CD4-positive, alpha-beta T cell treated with Interleukin-1 beta for 1 hour (primary cell): ENCODE data around the gene AOPEP.
A peak's percentile ranks its signal among the peaks of the same experiment; 100 is the strongest.

Source experiments
- DNase-seq, 2 donors: peaks; one replicate each; pipeline ENCODE4 v3.0.0-alpha.2; 2020 to 2022

Gene AOPEP

DNA sequence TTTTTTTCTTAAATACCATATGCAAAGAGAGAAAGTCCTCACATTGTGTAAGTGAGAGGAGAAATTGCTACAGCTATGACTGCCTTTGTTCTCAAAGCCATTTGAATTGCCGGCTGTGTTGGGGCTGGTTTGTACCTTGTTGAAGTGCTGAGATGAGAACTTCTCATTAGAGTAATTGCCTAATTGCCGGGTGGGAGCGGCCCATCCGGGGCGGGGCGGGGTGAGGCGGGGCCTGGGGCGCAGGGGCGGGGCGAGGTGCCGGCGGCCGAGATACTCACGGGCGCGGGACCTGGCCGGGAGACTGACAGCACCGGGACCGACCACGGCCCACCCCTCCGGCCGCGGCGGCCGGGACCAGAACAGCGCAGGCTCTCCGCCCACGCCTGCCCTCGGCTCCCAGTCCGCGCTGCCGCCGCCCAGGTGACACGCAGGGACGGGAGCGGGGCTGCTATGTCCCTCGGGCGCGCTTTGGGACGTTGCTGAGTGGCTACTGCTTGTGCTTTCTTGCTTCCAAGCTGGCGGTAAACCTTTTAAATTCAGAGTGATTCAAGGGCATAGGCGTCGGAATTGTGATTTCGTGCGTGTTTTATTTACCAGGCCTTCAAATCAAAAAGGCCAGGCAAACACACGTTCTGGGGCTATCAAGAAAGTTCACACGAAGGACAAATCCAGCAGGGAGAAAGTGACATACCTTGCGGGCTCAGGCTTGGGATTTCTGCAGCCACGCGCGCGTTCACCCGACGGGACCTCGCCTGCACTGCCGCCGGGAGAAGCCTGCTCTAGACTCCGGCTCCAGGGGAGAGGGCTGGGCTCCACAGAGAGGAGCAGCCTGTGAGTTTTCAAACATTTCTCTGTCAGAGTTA lies 322.0 kb downstream of the AOPEP start:
- peak; percentile 49 to 54 for DNase-seq

DNA sequence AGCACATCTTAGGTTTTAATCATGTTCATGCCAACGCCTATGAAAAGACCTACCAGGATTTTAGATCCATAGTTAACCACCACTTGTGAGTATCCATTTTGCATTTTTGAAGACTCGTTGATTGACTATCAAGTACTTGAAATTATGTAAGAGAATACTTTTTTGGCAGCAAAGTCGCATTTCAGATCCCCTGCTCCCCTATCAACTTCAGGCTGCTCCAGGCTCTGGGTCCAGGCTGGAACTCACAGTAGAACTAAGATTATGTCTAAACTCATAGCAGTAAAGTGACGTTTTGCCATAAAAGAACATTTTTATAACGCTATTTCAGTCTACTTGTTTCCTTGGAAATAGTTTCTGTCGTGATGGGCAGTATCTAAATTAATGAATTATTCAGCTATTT lies 323.3 kb downstream of the AOPEP start:
- no peak for DNase-seq

DNA sequence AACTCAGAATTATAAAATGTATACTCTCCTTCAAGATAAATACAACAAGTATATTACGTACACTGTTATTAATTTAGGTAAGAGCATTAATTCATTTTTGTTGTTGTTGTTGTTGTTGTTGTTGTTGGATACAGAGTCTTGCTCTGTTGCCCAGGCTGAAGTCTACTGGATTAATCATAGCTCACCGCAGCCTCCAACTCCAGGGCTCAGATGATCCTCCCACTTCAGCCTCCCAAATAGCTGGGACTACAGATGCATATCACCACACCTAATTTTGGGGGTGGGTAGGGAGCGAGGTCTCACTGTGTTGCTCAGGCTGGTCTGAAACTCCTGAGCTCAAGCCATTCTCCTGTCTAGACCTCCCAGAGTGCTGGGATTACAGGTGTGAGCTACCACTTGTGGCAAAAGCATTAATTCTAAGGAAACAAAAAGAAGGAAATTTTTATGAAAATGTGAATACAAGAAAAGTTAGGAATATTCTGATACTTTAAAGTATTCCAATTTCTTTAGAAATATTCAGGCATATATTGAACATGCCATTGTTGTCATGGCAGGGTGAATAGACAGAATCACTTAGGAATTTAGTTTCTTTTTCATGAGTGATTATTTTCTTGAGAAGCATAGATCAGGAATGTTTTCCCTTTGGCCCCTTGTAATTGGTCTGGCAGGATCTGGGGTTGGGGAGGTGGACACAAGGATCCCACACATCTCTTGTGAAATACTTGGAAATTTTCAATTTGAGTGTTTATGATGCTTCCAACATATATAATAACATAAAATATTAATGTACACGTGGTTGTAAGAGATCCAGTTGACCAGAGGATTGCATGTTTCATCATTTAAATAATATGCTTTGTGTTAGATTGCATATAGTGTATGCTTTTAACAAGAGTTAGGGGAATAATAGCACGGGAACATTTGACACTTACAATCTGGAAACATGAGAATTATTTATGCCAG lies 327.4 kb downstream of the AOPEP start:
- no peak for DNase-seq

DNA sequence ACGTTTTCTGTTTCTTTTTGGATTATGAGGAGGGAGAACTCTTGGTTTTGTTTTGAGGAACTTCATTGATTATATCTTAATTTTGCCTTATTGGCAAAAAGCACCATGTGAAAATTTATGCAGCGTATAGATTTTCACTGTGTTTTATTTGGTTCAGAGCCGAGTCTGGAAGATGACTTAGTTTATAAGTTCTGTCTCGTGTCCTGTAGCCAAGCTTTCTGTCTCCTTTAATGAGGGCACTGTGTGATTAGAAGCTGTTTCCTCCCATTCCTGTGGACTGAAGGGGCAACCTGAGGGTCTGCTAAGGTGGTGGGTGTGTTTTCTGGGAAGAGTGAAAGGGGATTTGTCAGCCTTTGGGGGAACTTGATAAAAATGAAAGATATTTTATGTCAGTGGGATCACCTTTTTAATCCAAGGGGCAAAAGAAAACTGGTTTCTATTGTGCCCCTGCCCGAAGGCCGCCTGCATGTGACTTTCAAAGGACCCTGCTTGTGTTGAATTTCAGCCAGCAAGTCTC lies 328.9 kb downstream of the AOPEP start:
- no peak for DNase-seq

DNA sequence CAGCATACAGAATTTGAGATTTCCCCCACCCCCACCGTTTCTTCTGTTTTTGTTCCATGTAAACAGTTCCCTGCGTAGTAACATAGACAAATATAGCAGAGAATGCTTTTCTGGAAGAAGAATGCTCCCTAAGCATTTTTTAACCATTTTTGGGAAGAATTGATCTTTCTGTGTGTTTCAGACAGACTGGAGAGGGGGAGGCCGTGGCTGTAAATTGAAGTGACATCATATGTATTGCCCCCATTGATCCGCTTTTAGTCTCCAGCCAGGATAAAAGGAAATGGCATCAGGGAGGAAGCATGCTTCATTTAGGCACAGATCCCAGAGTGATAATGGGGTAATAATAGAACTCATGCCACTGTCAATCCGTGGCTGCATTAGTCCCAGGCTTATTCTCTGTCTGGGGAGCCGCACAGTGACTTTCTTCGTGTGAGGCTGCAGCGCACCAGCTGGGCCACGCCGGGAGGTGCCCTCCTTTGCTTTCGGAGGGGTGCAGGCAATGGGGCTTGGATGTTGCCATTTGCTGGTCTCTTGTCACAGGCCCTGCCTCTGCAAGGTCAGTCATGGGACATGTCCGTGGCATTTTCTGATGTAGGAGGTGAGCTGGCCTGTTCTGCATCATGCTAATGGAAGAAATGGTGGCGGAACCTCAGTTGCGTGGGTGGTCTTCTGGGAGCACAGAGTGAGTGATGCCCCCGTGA lies 329.5 kb downstream of the AOPEP start:
- DNase-seq: no peak

DNA sequence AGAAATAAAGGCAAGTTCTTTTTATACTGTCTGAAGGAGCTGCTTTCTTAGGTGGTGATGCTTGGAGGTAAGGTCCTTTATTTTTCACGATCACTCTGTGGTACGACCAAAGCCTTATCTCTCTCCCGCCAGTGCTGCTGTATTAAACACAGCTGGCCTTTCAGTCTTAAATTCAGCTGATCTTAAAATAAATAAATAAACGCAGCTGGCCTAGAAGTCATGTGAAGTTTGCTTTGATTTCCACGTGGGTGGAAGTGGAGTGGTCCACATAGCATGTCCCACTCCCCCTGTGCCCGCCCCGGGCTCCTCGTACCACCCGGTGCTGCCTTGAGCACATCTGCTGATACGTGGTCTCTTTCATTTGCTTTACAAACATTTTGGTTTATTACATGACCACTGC lies 330.6 kb downstream of the AOPEP start:
- no peak for DNase-seq

DNA sequence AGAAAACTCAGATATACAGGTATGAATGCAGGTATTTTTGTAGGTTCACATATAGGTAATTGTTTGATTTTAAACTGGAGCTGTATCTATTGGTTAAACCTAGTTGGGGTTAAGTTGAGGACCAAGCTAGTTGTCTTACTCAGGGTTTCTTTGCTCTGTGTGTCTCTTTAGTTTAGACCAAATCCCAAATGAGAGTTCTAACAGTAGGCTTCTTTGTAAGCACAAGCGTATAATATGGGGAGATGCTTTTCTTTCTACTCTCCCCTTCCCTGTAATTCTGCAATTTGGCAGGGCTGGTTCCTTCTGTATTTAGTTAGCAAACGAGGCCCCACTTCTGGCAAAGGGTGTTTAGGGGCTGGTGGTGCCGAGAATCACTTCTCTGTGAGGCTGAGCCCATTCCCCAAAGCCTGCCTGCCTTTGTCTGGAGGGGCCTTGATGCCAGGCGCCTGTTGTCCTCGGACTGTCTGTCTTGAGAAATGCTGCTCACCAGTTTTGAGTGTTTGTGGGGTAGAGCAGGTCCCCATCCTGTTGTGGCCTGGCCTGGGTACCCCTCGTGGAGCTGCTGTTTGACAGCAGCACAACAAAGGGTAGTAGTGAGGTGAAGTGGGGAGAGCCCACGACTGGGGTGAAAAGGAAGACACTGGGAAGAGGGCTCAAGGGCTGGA lies 331.8 kb downstream of the AOPEP start:
- DNase-seq: no peak

DNA sequence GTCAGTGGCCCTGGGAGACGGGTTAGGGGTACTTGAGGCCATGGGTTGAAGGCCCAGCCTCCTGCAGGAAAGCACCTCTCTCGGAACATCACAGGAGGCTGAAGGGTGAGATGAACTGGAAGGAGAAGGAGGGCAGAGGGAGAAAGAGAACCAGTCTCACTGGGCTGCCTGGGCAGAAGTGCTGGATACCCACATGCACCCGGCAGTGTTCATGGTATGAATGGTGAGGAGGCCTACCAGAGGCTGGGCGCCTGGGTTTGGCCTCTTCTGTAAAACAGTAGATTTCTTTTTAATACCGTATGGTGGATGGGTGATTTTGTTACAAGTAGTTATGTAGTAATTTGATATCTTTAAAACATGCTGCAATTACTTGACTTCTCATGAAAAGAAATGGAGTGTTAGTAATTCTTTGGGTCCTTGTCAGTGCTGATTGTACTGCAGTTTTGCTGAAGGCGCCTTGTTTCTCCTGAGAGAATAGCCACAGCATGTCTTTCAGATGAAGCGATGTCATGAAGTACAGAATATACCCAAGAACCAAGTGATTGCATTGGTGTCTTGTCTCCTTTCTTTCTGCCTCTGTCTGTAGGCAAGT lies 332.4 kb downstream of the AOPEP start:
- DNase-seq: no peak

DNA sequence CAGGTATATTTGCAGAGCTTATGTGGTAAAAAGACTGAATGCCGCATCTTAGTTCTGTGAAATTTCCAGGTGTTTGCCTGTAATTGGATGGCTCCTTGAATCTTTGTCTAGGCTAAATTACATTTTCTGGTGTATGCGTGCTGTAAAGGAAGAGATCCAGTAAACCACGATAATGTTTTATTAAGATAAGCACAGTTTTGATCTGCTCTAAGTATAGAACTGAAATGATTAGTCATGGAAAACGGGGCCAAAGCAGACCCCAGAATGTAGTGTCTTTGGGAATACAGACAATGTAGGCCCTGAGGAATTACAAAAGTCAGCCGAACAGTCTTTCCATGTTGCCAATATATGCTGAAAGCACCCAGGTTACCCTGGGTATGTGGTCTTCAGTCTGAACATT lies 333.7 kb downstream of the AOPEP start:
- DNase-seq: no peak

DNA sequence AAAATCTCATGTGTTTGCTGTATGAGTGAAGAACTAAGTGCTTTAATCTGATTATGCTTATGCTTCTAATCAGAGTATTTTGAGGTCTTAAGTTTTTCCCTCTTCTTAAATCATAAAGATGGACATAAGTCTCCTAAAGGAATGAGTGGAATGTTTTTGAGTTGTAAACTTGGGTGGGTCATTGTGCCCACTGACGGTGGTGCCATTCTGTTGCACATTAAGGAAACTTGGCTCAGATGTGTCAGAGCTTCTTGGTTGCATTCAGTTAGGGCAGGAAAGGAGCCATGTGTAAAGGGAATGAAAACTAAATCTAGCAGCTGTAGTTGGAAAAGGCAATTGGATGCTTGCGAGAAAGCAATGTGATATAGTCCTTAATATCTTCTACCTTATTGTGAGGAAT lies 334.4 kb downstream of the AOPEP start:
- DNase-seq: no peak

DNA sequence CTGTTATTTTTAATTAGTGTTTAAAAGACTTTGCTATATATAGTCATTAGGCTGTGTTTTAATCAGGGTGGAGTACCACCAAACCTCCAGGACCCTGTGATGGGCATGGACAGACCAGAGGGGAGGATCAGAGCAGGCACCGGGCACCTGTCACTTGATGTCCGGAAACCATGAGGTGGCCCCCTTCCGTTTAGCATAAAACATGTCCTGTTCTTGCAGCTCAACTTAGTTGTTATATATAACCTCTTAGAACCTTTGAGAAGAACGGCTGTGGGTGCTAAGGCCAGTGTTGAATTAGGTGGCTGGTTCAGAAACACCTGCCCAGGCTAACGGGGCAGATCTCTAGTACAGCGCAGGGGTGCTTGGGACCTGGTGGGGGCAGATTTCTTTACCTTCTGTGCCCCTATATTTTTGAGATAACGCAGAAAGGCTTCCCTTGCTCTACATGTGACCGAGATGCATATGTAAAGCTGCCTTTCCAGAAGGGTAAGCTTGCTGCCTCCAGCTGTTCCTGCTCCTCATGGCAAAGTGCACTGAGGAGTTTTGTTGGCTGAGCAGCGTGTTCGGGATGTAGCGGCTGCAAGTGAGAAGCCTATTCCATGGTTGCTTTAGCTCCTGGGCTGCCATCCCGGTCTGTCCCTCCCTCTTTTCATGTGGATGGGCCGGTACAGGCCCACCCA lies 335.6 kb downstream of the AOPEP start:
- DNase-seq: no peak

DNA sequence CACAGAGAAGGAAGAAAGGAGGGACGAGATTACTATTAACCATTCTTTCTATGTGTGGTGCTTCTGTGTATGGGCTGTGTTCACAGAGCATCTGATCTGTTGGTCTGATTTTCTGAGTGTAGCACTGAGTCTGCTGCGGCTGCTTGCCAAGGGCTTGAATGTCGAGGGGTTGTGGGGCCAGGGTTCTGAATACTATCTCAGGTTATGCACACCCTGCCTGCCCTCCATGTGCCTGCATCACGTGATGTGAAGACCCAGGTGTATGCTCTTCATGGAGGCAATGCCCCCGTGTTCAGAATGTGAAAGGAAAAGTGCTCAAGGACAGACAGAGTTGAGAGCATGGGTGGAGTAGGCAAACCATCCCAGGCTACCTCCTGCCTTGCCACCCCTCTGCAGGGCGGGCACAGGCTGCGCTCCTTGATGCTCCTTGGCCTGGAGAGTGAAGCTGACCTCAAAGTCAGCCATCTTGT lies 336.1 kb downstream of the AOPEP start:
- no peak for DNase-seq

DNA sequence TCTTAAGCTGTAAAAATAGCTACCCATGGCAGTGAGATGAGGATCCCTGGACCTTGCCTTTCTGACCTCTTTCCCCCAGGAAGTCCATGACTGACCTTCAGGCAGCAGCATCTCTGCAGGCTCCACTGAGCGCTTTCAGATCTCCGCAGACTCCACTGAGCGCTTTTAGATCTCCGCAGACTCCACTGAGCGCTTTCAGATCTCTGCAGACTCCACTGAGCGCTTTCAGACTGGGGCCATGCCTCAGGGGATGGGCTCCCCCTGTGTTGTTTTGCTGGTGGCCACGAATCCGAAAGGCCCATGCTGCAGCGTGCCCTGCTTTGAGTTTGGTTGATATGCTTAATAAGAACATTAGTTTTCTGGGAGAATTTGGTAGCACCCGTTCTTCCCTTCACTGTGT lies 336.8 kb downstream of the AOPEP start:
- DNase-seq: no peak

DNA sequence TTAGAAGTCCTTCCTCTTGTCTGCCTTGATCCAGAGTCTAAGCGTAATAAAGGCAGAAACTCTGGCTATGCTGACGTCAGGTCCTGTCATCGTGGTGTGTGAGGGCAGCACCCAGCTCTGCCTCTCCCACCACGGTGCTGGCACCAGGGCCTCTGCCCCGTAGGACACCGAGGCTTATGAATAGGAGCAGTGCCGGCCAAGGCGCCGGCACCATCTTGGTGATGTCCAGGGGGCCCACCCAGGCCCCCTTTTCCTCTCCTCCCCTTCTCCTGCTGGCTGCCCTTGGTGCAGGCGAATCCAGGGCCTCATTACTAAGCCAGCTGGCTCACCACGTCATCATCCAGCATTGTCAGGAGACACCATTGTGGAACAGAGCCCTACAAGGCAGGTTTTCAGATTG lies 338.7 kb downstream of the AOPEP start:
- no peak for DNase-seq

DNA sequence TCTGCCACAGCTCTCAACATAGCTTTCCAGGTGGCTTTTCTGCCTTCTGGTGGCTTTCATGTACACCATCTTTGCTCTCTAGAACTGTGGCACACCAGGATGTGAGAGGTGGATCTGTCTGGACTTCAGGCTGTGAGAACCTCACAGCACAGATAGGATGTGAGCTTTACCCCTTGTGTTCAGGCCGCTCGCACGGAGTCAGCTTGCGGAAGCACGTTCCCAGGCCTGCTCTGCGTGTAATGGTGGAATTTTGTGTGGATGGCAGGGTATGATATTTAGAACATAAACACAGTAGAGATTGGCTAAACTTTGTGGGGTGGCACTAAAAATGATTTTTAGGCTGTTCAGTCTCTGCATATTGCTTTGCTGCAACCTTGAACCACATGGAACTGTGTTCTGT lies 340.6 kb downstream of the AOPEP start:
- DNase-seq: no peak

DNA sequence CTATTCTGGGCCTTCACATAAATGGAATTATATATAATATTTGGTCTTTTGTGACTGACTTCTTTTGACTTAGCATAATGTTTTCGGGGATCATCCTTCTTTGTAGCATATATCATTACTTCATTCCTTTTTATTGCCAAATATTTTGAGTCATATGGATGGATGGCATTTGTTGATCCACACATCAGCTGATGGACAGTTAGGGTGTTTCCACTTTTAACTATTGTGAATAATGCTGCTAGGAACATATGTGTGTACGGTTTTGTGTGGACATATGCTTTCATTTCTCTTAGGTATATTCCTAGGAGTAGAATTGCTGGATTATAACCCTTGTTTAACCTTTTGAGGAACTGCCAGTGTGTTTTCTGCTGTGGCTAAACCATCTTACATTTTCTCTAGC lies 341.4 kb downstream of the AOPEP start:
- DNase-seq: no peak

DNA sequence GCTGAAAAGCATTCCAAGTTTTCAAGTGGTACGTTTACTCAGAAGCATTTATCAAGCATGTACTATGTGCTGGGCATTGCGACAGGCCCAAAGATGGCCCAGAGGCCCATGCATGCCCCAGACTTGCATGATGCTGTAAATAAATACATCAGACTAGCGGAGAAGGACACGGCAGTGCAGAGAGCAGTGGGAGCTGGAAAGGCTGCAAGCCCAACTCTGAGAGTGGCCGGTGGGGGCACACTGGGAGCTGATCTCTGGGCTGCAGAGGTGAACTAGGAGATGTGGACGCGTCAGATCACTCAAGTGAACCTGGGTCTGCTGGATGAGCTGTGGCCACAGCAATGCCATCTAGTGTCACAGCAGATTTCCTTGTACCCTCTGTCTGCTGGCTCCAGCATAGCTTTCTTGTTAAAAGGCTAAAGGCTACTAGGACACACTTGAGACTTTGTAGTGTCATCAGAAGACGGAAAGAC lies 344.1 kb downstream of the AOPEP start:
- no peak for DNase-seq

DNA sequence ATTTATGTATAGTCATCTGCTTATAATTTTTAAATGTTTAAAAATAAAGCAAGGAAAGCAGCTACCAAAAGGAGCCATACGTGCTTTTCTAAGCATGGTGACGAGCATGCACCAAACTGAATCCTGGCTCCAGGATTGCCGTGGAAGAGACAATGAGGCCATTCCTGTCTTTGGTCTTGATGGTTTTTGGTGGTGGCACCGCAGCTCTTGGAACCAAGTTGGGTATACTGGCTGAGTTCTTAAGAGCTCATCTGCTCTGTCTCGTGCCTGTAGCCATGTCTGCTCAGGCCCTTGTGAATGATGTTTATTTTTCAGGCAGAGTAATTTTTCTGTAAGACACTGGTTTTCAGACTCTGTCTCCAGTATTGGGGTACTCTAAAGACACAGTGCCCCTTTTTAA lies 345.0 kb downstream of the AOPEP start:
- no peak for DNase-seq

DNA sequence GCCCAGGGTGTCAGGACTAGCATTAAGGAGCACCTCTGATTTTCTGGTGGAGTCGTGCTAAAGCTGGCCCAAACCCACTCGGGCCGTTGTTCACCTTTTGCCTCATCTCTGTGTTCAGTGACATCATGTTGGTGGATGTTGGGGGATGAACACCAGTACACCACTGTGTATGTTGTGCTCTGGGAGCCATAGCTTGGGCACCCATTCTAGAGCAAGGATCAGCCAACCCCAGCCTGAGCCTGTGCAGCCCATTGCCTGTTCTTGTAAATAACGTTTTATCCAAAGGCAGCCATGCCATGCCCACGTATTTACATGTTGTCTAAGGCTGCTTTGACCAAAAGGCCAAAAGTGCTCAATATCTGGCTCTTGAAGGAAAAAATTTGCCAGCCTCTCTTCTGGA lies 345.4 kb downstream of the AOPEP start:
- no peak for DNase-seq

DNA sequence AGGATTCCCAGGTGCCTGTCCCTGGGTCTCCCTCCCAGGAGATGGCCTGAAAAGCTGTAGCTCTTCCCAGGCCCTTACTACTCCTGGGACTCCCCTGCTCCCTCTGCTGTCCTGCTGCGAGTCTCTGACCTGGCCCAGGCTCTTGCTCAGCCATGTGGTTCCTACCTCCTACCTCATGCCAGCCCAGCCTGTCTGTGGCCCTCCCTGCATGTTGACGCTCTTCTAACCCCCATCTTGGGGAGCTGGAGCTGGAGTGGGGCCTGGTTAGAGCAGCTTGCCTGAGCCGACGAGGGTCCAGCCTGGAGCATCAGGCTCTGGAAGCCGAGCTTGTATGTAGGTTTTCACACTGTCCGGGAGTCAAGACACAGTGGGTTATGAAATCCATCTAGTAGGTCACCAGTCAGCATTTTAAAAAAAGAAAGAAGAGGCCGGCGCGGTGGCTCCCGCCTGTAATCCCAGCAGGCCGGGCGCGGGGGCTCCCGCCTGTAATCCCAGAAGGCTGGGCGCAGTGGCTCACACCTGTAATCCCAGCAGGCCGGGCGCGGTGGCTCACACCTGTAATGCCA lies 346.6 kb downstream of the AOPEP start:
- DNase-seq: no peak

DNA sequence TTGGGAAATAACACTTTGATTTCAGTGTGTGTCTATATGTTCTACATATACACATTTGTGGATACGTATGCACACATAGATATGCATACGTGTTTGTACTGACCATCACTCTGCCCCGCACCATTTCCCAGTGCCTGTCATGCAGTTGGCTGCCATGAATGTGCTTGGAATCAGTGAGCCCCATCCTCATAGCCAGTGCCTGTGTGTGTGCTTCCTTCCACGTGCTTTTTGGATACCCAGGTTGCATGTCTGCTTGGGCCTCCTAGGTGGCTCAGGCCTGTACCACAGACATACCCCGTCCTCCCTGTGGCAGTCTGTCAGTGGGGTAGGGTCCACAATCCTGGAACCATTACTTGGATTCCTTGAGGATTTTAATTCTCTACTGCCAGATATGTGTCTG lies 347.4 kb downstream of the AOPEP start:
- DNase-seq: no peak
